Fibroblast of skin of right biceps (primary cell): ENCODE measurements around the gene CCNG2.

Experiments used
- DNase-seq: peaks from one replicate; pipeline ENCODE4 v3.0.0-alpha.2; 2013

Gene CCNG2

GRCh38 chr4:77209012-77209411, 52.0 kb downstream of the CCNG2 start:
- no peak for DNase-seq

GRCh38 chr4:77209936-77210335, 52.9 kb downstream of the CCNG2 start:
- DNase-seq = no peak

GRCh38 chr4:77215107-77215506, 58.1 kb downstream of the CCNG2 start:
- no peak for DNase-seq

DNA sequence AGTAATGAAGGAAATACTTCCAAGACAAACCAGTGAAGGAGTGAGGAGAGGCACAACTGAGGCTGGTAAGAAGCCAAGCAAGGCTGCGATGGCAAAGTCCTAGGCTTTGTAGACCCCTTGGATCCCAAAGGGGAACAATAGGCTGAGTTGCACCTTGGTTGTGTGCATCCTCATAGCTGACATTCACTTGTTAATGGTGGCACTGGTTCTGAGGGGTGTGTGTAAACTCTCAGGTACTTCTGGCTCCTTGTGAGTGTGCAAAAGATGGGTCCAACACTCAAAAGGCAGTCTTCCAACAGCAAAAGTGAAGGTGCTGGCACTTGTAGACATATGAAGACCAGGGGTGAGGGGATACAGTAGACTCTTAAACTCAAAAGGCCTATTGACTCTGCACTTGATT, 60.5 kb downstream of the CCNG2 start:
- no peak for DNase-seq

DNA sequence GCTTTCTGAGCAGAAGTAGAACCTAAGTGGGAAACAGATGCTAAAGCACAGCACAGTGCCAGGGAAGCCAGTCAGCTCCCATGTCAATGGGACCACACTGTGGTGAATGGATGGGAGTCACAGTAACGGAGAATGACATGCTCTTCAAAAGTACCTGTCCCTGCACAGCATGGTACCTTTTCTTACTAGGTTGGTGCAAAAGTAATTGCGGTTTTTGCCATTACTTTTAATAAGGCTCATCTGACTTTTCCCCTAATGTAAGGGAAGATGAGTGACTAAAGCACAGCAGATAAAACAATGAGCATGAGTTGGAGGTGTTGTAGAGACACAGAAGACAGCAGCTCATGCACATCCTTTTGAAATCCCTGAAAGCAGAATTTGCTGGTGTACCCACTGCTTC, 62.3 kb downstream of the CCNG2 start:
- DNase-seq = no peak
